Ectodermal cell (in vitro differentiated cells): Measurements from ENCODE around the gene AVPI1. TPM values are rescaled to one million over a fixed set of nuclear protein-coding genes. Genes with fewer than 3 reads are reported as not detected.

ENCODE experiments used
- H3K27ac ChIP-seq: 2 replicates; pipeline ENCODE4 v1.7.0; 2013; ENCODE audit warnings: mild to moderate bottlenecking, low read depth, low read length; ENCODE audit not compliant: insufficient read depth, poor library complexity, severe bottlenecking
- H3K27me3 ChIP-seq: 2 replicates; pipeline ENCODE4 v1.7.0; 2013; ENCODE audit warnings: mild to moderate bottlenecking, low read length; ENCODE audit not compliant: insufficient read depth, control insufficient read depth, poor library complexity, severe bottlenecking
- H3K36me3 ChIP-seq: one replicate; pipeline ENCODE4 v1.7.0; 2013; ENCODE audit warnings: low read length; ENCODE audit not compliant: control insufficient read depth, insufficient read depth
- H3K4me1 ChIP-seq: one replicate; pipeline ENCODE4 v1.7.0; 2013; ENCODE audit warnings: low read length; ENCODE audit not compliant: control insufficient read depth, insufficient read depth
- H3K4me3 ChIP-seq: 2 replicates; pipeline ENCODE4 v1.7.0; 2013; ENCODE audit warnings: low read depth, low read length, control low read depth; ENCODE audit not compliant: insufficient read depth
- H3K9me3 ChIP-seq: 2 replicates; pipeline ENCODE4 v1.7.0; 2013; ENCODE audit warnings: mild to moderate bottlenecking, low read length, moderate library complexity; ENCODE audit not compliant: control insufficient read depth
- WGBS, 2 experiments: methylation state at CpG; one replicate each; pipeline ENCODE4 v1.1.7; 2013; ENCODE audit warnings: missing lambda C conversion rate in 2 of 2; 5-methylcytosine and 5-hydroxymethylcytosine counted together
- polyA plus RNA-seq, 4 experiments: library from polyadenylated mRNA; stranded (reverse); fragments of 50-300 nt; gene quantifications; one replicate each; pipeline ENCODE4 v1.2.3, GENCODE V29; 2013

The AVPI1 gene
- 4.5 TPM for polyA plus RNA-seq (2013, experiment 1 of 4)
- 3.6 TPM for polyA plus RNA-seq (2013, experiment 2 of 4)
- polyA plus RNA-seq (2013, experiment 3 of 4): 2.6 TPM
- 4.4 TPM for polyA plus RNA-seq (2013, experiment 4 of 4)

- Histone ChIP-seq H3K9me3 (no peaks in the 10 kb centered on the region), H3K36me3 (no peaks in the 10 kb centered on the region), H3K27ac (peak within 1 kb of the TSS; percentile 50), H3K27me3 (peaks cover 6% of the 10 kb centered on the region), H3K4me3 (peak within 1 kb of the TSS; percentile 80), H3K4me1 (peaks cover 17% of the 10 kb centered on the region)
- 1% methylated on average over 78 of the region's 78 CpGs for WGBS, 2 experiments
These were observed at the start of gene AVPI1 for GRCh38 chr10:97686962-97687784. TSS of gene AVPI1 (minus strand) at chr10:97687241. CDS start at chr10:97679905, 7,336 bp downstream.

GRCh38 chr10:97736403-97736901 is 49.4 kb upstream of the AVPI1 start:
- Histone ChIP-seq H3K27ac (no peak overlapping the region), H3K4me1 (no peaks in the 10 kb centered on the region), H3K9me3 (no peaks in the 10 kb centered on the region), H3K4me3 (no peak overlapping the region), H3K27me3 (peaks cover 22% of the 10 kb centered on the region), H3K36me3 (peaks cover 4% of the 10 kb centered on the region)
- 81% methylated on average over 13 of the region's 13 CpGs for WGBS, 2 experiments

GRCh38 chr10:97734021-97734420 is 47.0 kb upstream of the AVPI1 start:
- H3K27ac ChIP-seq: no peak overlapping the region
- H3K27me3 ChIP-seq: peaks cover 22% of the 10 kb centered on the region
- no peaks in the 10 kb centered on the region for H3K9me3 ChIP-seq
- H3K4me3 ChIP-seq: no peak overlapping the region
- no peaks in the 10 kb centered on the region for H3K36me3 ChIP-seq
- H3K4me1 ChIP-seq: no peaks in the 10 kb centered on the region
- 91% methylated on average over 6 of the region's 6 CpGs for WGBS, 2 experiments

GRCh38 chr10:97733256-97733655 is 46.2 kb upstream of the AVPI1 start:
- no peaks in the 10 kb centered on the region for H3K36me3 ChIP-seq
- WGBS, 2 experiments: 93 to 94% methylated on average over 5 of the region's 5 CpGs
- no peaks in the 10 kb centered on the region for H3K9me3 ChIP-seq
- H3K4me1 ChIP-seq: no peaks in the 10 kb centered on the region
- peaks cover 22% of the 10 kb centered on the region for H3K27me3 ChIP-seq
- no peak overlapping the region for H3K4me3 ChIP-seq
- H3K27ac ChIP-seq: no peak overlapping the region

- 74 to 78% methylated on average over 4 of the region's 4 CpGs for WGBS, 2 experiments
- H3K36me3 ChIP-seq: no peaks in the 10 kb centered on the region
- peaks cover 22% of the 10 kb centered on the region for H3K27me3 ChIP-seq
- H3K9me3 ChIP-seq: no peaks in the 10 kb centered on the region
- H3K4me3 ChIP-seq: no peak overlapping the region
- no peaks in the 10 kb centered on the region for H3K4me1 ChIP-seq
- no peak overlapping the region for H3K27ac ChIP-seq
These were observed 45.0 kb upstream of the AVPI1 start for GRCh38 chr10:97732052-97732359.

GRCh38 chr10:97731346-97732051 is 44.5 kb upstream of the AVPI1 start:
- WGBS, 2 experiments: 78 to 83% methylated on average over 9 of the region's 9 CpGs
- no peaks in the 10 kb centered on the region for H3K36me3 ChIP-seq
- H3K4me3 ChIP-seq: no peak overlapping the region
- H3K27ac ChIP-seq: no peak overlapping the region
- no peaks in the 10 kb centered on the region for H3K9me3 ChIP-seq
- H3K27me3 ChIP-seq: peaks cover 20% of the 10 kb centered on the region
- H3K4me1 ChIP-seq: no peaks in the 10 kb centered on the region

- peaks cover under 1% of the 10 kb centered on the region for H3K27me3 ChIP-seq
- no peaks in the 10 kb centered on the region for H3K9me3 ChIP-seq
- H3K4me1 ChIP-seq: no peaks in the 10 kb centered on the region
- no peak overlapping the region for H3K27ac ChIP-seq
- no peak overlapping the region for H3K4me3 ChIP-seq
- no peaks in the 10 kb centered on the region for H3K36me3 ChIP-seq
- whole genome bisulfite sequencing, 2 experiments: 87 to 92% methylated on average over 5 of the region's 5 CpGs
These were observed 42.0 kb upstream of the AVPI1 start for GRCh38 chr10:97729014-97729413.

GRCh38 chr10:97726636-97727178 is 39.7 kb upstream of the AVPI1 start:
- H3K27ac ChIP-seq: no peak overlapping the region
- H3K27me3 ChIP-seq: no peaks in the 10 kb centered on the region
- H3K4me3 ChIP-seq: no peak overlapping the region
- no peaks in the 10 kb centered on the region for H3K4me1 ChIP-seq
- H3K9me3 ChIP-seq: no peaks in the 10 kb centered on the region
- 37 to 39% methylated on average over 8 of the region's 8 CpGs for WGBS, 2 experiments
- H3K36me3 ChIP-seq: no peaks in the 10 kb centered on the region

GRCh38 chr10:97724341-97724941 is 37.4 kb upstream of the AVPI1 start:
- Histone ChIP-seq H3K4me3 (no peak overlapping the region), H3K4me1 (no peaks in the 10 kb centered on the region), H3K36me3 (no peaks in the 10 kb centered on the region), H3K27me3 (no peaks in the 10 kb centered on the region), H3K27ac (no peak overlapping the region), H3K9me3 (no peaks in the 10 kb centered on the region)
- WGBS, 2 experiments: 81 to 83% methylated on average over 5 of the region's 5 CpGs

GRCh38 chr10:97723001-97723400 is 36.0 kb upstream of the AVPI1 start:
- 87% methylated on average over 3 of the region's 3 CpGs for WGBS, 2 experiments
- H3K4me3 ChIP-seq: no peak overlapping the region
- H3K27ac ChIP-seq: no peak overlapping the region
- H3K9me3 ChIP-seq: no peaks in the 10 kb centered on the region
- H3K4me1 ChIP-seq: peaks cover 10% of the 10 kb centered on the region
- H3K36me3 ChIP-seq: no peaks in the 10 kb centered on the region
- no peaks in the 10 kb centered on the region for H3K27me3 ChIP-seq
